ENCODE measurements around the gene RNH1. TPM values are rescaled to one million over a fixed set of nuclear protein-coding genes. Genes with fewer than 3 reads are reported as not detected.

The RNH1 gene
- total and polyA plus RNA-seq, 10 of the 15 experiments (the other 5 are each of a cell fraction or from before 2014, with no cell fraction given): 2.3 to 162 (median 72.1) TPM

GRCh38 chr11:551596-551995 lies 44.6 kb upstream of the RNH1 start (continued):
- TF ChIP-seq ZBTB40 (IDR thresholded peaks at IDR 0.05; ENCODE audit: borderline replicate concordance) (no peak), IRF4 (IDR thresholded peaks at IDR 0.05; ENCODE audit: low read depth, low read length) (no peak), EP300 (IDR thresholded peaks at IDR 0.05; ENCODE audit: borderline replicate concordance in 1 of 2, control insufficient read depth in 1 of 2, low read depth in 2 of 2, low read length in 2 of 2) (no peak)

GRCh38 chr11:551131-551530 lies 44.1 kb upstream of the RNH1 start:
- FAIRE-seq (no peak), DNase-seq (ENCODE audit: low read depth, low spot score) (no peak), ATAC-seq (no peak)
- Histone ChIP-seq H3K79me2 (ENCODE audit: control insufficient read depth, insufficient read depth, low read length) (no peaks in the 10 kb centered on the region), H3K9ac (ENCODE audit: control insufficient read depth, insufficient read depth, low read length) (no peak overlapping the region), H3K4me3 (no peak overlapping the region), H3K4me1 (ENCODE audit: control insufficient read depth, insufficient read depth, low read length) (no peaks in the 10 kb centered on the region), H3K27me3 (replicated peaks in 1 of 2; ENCODE audit: control insufficient read depth in 2 of 2, insufficient read depth in 2 of 2, low read length in 1 of 2) (no peaks in the 10 kb centered on the region; a peak in 1 of 4 replicates), H4K20me1 (ENCODE audit: control insufficient read depth, insufficient read depth) (no peaks in the 10 kb centered on the region), H3K36me3 (ENCODE audit: control insufficient read depth in 2 of 2, insufficient read depth in 2 of 2, low read length in 1 of 2) (no peaks in the 10 kb centered on the region), H3K27ac (ENCODE audit: control insufficient read depth, insufficient read depth) (no peak overlapping the region), H2AFZ (ENCODE audit: control insufficient read depth, low read depth, low read length) (no peak overlapping the region), H3K9me3 (replicated peaks; ENCODE audit: control insufficient read depth, insufficient read depth, low read length) (no peaks in the 10 kb centered on the region), H3K4me2 (ENCODE audit: control insufficient read depth, insufficient read depth) (no peak overlapping the region)
- ChIA-PET RAD21 (ENCODE audit: unreplicated experiment) (no interaction called here), SMC1A (ENCODE audit: uncharacterized antibody, unreplicated experiment) (no interaction called here), CTCF (no interaction called here), POLR2A (no interaction called here)
- WGBS (ENCODE audit: insufficient coverage, insufficient replicate concordance, low lambda C conversion rate, missing lambda C conversion rate): 78% methylated on average over 16 of the region's 16 CpGs
- intact Hi-C loops (cut with micrococcal nuclease; ENCODE audit: unreplicated experiment): no loop called here
- TF ChIP-seq NFYB (IDR thresholded peaks at IDR 0.05; ENCODE audit: insufficient read depth, low read depth, low read length): no peak
- in situ Hi-C loops (cut with MboI): no loop called here
- no TSS peak for BruUV-seq (replicated peaks)
